Transverse colon (tissue), 3 donors: ENCODE results near the gene RNF121.

Experiments used
- POLR2A ChIP-seq: fragments of 450-650 bp; IDR thresholded peaks from one replicate; pipeline ENCODE4 v1.6.1; 2016; ENCODE audit warnings: antibody characterized with exemption, mild to moderate bottlenecking, moderate library complexity
- TF ChIP-seq, protein P1 (sequence below), 5 experiments: fragments of 200-600 bp in 3 of 5; fragments of 450-650 bp in 2 of 5; sonication (generic) in 3 of 5; IDR thresholded peaks; 1 replicate in 2 of 5; 2 replicates in 3 of 5; pipeline ENCODE4 v1.5.1; 2016 to 2017; ENCODE audit warnings: antibody characterized with exemption in 5 of 5, inconsistent platforms in 3 of 5, mild to moderate bottlenecking in 2 of 5, moderate library complexity in 1 of 5

DNA sequence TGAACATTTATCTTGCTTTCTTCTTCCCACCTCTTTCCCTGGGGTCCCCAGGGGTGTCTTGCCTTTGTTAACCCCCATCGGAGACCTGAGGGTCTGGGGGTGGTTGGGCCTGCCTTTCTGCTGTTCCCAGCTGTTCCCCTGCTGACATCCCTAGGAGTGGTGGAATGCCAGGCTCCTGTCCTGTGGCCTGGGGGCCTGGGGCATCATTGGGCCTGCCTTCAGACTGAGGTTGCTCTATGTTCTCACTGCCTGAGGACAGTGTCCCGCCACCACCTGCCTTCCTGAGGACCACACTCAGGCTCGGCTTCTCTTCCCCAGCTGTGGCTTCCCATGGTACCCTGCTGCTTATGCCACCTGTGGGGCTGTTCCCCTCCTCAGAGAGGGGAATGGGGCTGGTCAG is 68.7 kb downstream of the RNF121 start:
- TF ChIP-seq, protein P1, sequence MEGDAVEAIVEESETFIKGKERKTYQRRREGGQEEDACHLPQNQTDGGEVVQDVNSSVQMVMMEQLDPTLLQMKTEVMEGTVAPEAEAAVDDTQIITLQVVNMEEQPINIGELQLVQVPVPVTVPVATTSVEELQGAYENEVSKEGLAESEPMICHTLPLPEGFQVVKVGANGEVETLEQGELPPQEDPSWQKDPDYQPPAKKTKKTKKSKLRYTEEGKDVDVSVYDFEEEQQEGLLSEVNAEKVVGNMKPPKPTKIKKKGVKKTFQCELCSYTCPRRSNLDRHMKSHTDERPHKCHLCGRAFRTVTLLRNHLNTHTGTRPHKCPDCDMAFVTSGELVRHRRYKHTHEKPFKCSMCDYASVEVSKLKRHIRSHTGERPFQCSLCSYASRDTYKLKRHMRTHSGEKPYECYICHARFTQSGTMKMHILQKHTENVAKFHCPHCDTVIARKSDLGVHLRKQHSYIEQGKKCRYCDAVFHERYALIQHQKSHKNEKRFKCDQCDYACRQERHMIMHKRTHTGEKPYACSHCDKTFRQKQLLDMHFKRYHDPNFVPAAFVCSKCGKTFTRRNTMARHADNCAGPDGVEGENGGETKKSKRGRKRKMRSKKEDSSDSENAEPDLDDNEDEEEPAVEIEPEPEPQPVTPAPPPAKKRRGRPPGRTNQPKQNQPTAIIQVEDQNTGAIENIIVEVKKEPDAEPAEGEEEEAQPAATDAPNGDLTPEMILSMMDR (IDR thresholded peaks at IDR 0.05) = no peak
- TF ChIP-seq POLR2A = no peak
